Body of pancreas (tissue), 4 donors: Measurements from ENCODE around the gene RFX8.

ENCODE experiments used
- POLR2A ChIP-seq, 3 donors: fragments of 450-650 bp; IDR thresholded peaks; one replicate each; pipeline ENCODE4 v1.6.1; 2016; ENCODE audit warnings: antibody characterized with exemption in 3 of 3, mild to moderate bottlenecking in 2 of 3
- TF ChIP-seq, protein P1 (sequence below), 7 experiments: fragments of 450-650 bp in 4 of 7; fragments of 200-600 bp in 3 of 7; sonication (generic) in 3 of 7; IDR thresholded peaks; one replicate each; pipeline ENCODE4 v1.5.1; 2016 to 2019; ENCODE audit warnings: antibody characterized with exemption in 7 of 7

- no peak for TF ChIP-seq POLR2A (IDR thresholded peaks at IDR 0.05)
- TF ChIP-seq, protein P1, sequence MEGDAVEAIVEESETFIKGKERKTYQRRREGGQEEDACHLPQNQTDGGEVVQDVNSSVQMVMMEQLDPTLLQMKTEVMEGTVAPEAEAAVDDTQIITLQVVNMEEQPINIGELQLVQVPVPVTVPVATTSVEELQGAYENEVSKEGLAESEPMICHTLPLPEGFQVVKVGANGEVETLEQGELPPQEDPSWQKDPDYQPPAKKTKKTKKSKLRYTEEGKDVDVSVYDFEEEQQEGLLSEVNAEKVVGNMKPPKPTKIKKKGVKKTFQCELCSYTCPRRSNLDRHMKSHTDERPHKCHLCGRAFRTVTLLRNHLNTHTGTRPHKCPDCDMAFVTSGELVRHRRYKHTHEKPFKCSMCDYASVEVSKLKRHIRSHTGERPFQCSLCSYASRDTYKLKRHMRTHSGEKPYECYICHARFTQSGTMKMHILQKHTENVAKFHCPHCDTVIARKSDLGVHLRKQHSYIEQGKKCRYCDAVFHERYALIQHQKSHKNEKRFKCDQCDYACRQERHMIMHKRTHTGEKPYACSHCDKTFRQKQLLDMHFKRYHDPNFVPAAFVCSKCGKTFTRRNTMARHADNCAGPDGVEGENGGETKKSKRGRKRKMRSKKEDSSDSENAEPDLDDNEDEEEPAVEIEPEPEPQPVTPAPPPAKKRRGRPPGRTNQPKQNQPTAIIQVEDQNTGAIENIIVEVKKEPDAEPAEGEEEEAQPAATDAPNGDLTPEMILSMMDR (IDR thresholded peaks at IDR 0.05) = no peak
Measured at GRCh38 chr2:101473911-101474701, 806 bp downstream of the RFX8 start.
